Sigmoid colon (tissue), 3 donors: Measurements from ENCODE around the gene ETFDH.
A peak's percentile ranks its signal among the peaks of the same experiment; 100 is the strongest.

Experiments
- POLR2A ChIP-seq, 2 donors: fragments of 450-650 bp; IDR thresholded peaks; one replicate each; pipeline ENCODE4 v1.6.1; 2016; ENCODE audit warnings: antibody characterized with exemption in 2 of 2, mild to moderate bottlenecking in 2 of 2, moderate library complexity in 2 of 2
- TF ChIP-seq, protein P1 (sequence below), 4 experiments: fragments of 450-650 bp in 3 of 4; fragments of 200-600 bp in 1 of 4; IDR thresholded peaks; one replicate each; pipeline ENCODE4 v1.5.1; 2016 to 2019; ENCODE audit warnings: antibody characterized with exemption in 4 of 4, mild to moderate bottlenecking in 3 of 4, moderate library complexity in 2 of 4

DNA sequence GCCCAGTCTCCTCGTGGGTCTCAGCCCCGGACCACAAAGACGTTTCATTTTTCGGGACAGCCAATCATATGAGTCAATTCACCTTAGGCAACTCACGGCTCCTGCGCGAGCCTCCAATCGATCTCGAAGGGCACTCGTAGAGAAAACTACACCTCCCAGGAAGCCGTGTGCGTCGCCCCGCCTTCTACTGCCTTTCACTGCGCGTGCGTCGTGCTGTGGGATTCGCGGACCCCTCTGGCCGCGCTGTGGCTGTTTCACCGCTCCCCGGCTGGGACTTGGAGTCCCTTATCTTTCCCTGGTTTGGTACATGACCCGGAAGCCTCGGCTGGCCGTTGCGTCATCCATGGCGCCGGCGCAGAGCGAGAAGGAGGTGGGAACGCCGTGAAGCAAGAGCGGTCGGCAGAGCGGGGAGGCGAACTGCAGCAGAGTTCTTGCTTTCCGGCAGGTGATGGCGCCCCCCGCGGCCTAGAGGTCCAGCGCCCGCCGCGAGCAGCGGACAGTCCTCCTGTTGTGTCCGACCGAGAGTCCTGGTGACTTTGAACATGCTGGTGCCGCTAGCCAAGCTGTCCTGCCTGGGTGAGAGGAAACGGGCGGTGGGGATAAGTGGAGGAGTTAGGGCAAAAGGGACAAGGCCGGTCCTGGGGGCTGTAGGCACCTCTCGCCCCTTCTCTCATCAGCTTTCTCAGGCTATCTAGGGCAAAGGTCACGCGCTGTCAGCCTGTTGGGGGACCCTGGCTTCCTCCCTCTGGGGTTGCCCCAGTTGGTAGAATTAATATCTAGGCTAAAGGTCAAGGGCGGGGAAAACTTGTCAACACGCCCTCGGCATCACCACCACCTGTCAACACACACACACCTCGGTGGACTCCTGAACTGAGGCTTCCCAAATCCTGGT lies at the start of gene ETFDH:
- TF ChIP-seq, protein P1, sequence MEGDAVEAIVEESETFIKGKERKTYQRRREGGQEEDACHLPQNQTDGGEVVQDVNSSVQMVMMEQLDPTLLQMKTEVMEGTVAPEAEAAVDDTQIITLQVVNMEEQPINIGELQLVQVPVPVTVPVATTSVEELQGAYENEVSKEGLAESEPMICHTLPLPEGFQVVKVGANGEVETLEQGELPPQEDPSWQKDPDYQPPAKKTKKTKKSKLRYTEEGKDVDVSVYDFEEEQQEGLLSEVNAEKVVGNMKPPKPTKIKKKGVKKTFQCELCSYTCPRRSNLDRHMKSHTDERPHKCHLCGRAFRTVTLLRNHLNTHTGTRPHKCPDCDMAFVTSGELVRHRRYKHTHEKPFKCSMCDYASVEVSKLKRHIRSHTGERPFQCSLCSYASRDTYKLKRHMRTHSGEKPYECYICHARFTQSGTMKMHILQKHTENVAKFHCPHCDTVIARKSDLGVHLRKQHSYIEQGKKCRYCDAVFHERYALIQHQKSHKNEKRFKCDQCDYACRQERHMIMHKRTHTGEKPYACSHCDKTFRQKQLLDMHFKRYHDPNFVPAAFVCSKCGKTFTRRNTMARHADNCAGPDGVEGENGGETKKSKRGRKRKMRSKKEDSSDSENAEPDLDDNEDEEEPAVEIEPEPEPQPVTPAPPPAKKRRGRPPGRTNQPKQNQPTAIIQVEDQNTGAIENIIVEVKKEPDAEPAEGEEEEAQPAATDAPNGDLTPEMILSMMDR (IDR thresholded peaks at IDR 0.05): peak; percentile 39 to 71 (median 58)
- peak; percentile 43 to 70 for TF ChIP-seq POLR2A (IDR thresholded peaks at IDR 0.05)
